AG09309 (cell line): ENCODE data around the gene CHMP6.

Experiments used
- DNase-seq: peaks from one replicate; pipeline ENCODE4 v3.0.0-alpha.2; 2010; ENCODE audit warnings: low read depth
- H3K4me3 ChIP-seq: 2 replicates; pipeline ENCODE4 v1.5.1; 2011; ENCODE audit warnings: mild to moderate bottlenecking, low read depth, low read length, moderate library complexity; ENCODE audit not compliant: control insufficient read depth
- TF ChIP-seq, protein P1 (sequence below): IDR thresholded peaks from 2 replicates; pipeline ENCODE4 v1.5.1; 2011; ENCODE audit warnings: mild to moderate bottlenecking, low read depth, low read length, inconsistent platforms; ENCODE audit not compliant: insufficient read depth, control insufficient read depth; ENCODE audit errors: missing control alignments

The CHMP6 gene

DNA sequence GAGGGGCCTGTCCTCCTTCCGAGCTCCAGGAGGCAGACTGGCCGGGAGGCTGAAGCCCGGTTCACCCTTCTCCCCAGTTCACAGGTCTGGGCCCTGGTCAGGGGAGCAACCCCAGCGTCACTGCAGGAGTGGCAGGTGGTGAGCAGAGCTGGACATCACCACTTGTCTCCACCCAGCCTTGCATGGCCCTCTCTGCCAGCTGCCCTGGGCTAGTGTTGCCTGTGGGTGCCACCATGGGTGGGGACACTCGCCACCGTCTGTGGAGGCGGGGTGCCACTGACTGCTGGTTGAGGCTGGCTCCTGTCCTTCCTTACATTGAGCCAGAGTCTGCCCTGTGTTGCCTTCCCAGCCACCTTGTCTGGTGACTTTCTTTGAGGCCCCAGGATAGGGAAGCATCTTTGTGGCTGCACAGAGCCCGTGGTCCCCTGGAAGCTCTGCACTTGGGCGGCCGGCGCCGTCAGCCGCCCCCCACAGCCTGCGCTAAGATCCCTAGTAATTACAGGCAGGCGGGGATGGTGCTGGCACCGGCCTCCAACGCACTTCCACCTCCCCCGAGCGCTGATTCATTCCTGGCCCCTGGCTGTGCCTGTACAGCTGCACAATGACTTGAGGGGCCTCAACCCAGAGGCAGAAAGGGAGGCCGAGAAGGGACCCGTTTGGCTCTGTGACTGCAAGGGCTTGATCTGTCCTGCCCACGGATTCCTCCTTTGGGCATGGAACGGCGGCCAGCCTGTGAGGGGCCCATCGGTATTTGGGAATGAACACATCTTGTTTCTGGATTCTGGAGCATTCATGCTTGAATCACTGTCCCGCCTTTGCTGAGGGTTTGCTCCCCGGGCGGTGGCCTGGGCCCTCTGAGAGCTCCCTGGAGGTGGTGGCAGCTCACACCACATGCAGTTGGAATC, 48.5 kb downstream of the CHMP6 start:
- TF ChIP-seq, protein P1, sequence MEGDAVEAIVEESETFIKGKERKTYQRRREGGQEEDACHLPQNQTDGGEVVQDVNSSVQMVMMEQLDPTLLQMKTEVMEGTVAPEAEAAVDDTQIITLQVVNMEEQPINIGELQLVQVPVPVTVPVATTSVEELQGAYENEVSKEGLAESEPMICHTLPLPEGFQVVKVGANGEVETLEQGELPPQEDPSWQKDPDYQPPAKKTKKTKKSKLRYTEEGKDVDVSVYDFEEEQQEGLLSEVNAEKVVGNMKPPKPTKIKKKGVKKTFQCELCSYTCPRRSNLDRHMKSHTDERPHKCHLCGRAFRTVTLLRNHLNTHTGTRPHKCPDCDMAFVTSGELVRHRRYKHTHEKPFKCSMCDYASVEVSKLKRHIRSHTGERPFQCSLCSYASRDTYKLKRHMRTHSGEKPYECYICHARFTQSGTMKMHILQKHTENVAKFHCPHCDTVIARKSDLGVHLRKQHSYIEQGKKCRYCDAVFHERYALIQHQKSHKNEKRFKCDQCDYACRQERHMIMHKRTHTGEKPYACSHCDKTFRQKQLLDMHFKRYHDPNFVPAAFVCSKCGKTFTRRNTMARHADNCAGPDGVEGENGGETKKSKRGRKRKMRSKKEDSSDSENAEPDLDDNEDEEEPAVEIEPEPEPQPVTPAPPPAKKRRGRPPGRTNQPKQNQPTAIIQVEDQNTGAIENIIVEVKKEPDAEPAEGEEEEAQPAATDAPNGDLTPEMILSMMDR, result no peak
- DNase-seq, result no peak
- no peak overlapping the region for H3K4me3 ChIP-seq

DNA sequence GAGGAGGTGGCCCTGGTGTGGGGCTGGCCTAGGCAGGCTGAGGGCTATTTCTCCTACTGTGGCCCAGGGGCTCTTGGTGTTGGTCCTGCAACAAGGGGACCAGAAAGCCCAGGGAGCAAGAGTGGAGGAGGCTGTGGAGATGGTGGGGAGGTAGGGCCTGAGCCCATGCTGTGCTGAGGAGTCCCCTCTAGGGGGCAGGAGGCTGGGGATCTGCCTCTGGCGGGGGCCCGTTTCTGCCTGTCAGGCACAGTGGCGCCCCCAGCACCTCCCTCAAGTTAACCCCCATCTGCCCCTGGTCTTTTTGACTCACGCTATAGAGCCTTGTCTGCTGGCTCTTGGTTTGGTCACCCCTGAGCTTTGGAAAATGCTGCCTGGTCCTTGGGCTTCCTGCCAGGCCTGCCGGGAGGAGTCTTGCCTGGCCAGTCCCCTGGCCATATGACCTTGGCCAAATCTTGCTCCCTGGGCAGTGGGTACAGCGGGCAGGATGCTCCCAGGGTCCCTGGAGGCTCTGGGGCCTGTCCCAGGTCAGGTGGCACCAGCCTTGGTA, 49.2 kb downstream of the CHMP6 start:
- no peak for DNase-seq
- H3K4me3 ChIP-seq, result no peak overlapping the region
- TF ChIP-seq, protein P1, result peak; percentile 58

DNA sequence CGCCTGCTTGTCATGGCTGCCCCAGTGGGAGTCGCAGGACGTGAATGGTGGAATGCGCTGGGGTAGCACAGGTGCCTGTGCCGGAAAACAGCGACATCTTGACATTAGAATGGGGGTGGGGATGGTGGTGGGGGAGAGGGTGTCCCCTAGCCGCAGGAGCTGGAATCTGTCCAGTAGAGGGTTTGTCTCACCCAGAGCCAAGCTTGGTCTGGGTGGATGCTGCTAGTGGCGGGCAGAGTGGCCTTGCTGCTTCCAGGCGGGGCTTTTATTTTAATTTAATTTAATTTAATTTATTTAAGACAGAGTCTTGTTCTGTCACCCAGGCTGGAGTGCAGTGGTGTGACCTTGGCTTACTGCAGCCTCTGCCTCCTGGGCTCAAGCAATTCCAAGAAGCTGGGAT, 51.0 kb downstream of the CHMP6 start:
- H3K4me3 ChIP-seq, result no peak overlapping the region
- TF ChIP-seq, protein P1, result no peak
- no peak for DNase-seq

GRCh38 chr17:81043319-81043724, 51.7 kb downstream of the CHMP6 start:
- TF ChIP-seq, protein P1, result no peak
- DNase-seq, result no peak
- no peak overlapping the region for H3K4me3 ChIP-seq

GRCh38 chr17:81043725-81044427, 52.2 kb downstream of the CHMP6 start:
- H3K4me3 ChIP-seq, result no peak overlapping the region
- no peak for DNase-seq
- TF ChIP-seq, protein P1, result no peak

DNA sequence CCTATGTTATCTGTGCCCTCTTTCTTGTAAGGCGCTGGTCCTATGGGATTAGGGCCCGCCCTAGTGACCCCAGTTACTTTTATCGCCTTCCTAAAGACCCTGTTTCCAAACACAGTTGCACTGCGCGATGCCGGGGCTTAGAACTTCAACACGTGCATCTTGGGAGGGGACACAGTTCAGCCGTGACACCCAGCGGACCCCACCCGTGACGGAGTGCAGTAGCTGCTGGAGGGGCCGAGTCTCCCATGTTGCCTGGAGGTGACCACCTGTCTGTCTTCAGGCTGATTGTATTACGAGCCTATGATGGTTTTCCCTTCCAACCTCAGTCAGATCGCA, 52.8 kb downstream of the CHMP6 start:
- no peak for DNase-seq
- TF ChIP-seq, protein P1, result no peak
- H3K4me3 ChIP-seq, result no peak overlapping the region
